GM13976 (cell line): ENCODE data around the gene ESF1.

Experiments used
- DNase-seq: peaks from one replicate; pipeline ENCODE4 v3.0.0; 2012; ENCODE audit warnings: low spot score
- in situ Hi-C: fragments of 300-500 bp; cut with MboI; formaldehyde crosslinking; loops from one replicate; pipeline ENCODE4 v1.12.0; 2022; ENCODE audit warnings: low sequenced_read_pairs, mixed read lengths, inconsistent platforms; ENCODE audit not compliant: unreplicated experiment
- TF ChIP-seq, protein P1 (sequence below): IDR thresholded peaks from 2 replicates; pipeline ENCODE4 v1.5.1; 2012; ENCODE audit warnings: borderline replicate concordance, mild to moderate bottlenecking; ENCODE audit not compliant: insufficient read depth; ENCODE audit errors: extremely low read depth, missing control alignments, control extremely low read depth

Gene ESF1

DNA sequence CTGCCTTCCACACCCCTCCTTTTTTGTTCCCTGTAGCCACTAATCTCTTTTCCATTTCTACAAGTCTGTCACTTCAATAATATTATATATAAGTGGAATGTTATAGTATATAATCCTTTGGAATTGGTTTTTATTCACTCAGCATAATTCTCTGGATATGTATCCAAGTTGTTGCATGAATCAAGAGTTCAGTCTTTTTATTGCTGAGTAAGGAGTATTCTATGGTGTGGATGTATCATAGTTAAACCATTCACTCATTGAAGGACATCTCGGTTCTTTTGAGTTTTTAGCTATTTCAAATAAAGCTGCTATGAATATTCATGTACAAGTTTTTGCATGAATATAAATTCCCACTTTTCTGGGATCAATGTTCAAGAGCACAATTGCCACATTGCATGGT lies 76.5 kb downstream of the ESF1 start:
- TF ChIP-seq, protein P1, sequence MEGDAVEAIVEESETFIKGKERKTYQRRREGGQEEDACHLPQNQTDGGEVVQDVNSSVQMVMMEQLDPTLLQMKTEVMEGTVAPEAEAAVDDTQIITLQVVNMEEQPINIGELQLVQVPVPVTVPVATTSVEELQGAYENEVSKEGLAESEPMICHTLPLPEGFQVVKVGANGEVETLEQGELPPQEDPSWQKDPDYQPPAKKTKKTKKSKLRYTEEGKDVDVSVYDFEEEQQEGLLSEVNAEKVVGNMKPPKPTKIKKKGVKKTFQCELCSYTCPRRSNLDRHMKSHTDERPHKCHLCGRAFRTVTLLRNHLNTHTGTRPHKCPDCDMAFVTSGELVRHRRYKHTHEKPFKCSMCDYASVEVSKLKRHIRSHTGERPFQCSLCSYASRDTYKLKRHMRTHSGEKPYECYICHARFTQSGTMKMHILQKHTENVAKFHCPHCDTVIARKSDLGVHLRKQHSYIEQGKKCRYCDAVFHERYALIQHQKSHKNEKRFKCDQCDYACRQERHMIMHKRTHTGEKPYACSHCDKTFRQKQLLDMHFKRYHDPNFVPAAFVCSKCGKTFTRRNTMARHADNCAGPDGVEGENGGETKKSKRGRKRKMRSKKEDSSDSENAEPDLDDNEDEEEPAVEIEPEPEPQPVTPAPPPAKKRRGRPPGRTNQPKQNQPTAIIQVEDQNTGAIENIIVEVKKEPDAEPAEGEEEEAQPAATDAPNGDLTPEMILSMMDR = no peak
- in situ Hi-C loops = no loop called here
- no peak for DNase-seq

DNA sequence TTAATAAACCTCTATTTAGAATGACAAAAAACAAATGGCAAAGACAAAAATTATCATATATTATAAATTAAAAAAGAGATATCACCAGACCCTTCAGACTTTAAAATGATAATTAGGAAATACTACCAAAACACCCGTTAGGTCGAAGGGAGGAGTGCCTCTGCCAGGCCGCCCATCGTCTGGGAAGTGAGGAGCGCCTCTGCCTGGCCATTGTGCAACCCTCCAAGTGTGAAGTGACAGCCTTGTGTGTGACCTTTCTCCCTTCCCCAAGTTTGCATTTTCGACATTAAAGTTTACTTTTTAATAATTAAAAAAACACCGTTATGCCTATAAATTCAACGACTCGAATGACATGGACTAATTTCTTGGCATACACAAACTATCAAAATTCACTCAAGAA lies 81.5 kb downstream of the ESF1 start:
- no peak for DNase-seq
- TF ChIP-seq, protein P1 = no peak
- in situ Hi-C loops = no loop called here

DNA sequence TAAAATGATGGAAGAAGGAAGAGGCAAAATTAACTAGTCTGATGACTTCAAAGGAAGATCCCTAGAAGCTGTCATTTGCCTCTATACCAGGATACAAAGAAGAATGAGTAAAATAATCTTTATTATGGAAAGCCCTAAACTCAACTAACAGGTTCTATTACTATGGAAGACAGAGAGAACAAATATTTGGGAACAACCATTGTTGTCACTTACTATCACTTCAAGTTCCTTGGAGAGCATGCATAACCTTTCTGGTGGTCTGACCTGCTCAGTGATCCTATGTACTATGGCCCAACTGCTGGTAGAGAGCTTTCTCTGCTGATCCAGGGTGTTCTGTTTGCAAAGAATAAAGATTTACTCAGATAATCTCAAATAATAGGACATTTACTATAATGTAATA lies 83.2 kb downstream of the ESF1 start:
- in situ Hi-C loops = no loop called here
- no peak for DNase-seq
- TF ChIP-seq, protein P1 = no peak

DNA sequence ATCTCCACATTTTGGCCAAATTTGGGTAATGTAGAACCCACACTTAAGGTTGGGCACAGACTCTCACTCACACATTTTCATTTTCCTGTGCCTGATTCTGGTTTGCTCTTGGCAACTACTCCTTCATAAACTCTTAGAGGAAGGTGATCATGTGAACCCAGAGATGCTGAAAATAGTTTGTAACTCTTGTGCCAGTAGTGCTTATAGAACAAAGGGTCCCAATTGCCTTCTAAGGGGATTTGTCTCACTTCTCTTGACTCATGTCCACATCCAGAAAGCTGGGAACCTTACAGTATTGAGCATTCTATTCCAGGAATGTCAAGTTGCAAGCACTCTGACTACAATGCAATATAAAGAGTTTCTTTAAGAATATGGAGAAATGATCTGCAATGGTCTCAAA lies 84.0 kb downstream of the ESF1 start:
- in situ Hi-C loops = no loop called here

DNA sequence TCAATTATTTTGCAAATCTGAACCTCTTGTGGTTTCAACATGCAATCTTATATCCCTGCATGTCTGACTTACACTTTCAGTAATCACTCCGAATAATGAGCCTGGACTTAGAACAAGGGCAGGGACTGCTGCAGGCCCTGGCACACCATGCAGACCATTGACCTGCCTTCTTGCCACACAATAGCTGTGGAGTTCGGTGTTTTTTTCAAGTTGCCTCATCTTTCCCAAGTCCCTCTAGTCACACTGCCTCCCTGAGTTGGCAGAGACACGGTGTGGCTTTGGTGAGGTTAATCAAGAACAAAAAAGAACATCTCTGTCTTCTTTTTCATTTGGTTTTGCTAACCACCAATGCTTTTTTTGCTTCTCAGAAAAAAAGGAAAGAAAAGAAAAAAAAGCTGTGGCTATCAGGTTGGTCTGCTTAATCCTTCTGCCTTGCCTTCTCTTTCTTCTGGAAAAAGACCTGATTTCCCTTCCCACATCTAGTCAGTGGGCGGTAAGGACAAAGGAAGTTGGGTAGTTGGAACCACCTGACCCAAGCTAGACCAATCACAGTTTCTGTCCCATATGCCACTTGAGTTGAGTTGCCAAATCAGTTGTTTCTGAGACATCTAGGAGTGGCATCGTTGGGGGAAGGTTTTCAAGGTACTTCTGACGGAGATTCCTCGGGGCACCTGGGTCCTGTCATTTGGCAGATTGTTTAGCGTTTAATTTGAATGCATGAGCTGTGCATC lies 90.1 kb downstream of the ESF1 start:
- TF ChIP-seq, protein P1 = no peak
- in situ Hi-C loops = no loop called here
- DNase-seq = no peak

More for the DNA sequence above, 84.0 kb downstream of the ESF1 start:
- no peak for DNase-seq
- TF ChIP-seq, protein P1 = no peak

DNA sequence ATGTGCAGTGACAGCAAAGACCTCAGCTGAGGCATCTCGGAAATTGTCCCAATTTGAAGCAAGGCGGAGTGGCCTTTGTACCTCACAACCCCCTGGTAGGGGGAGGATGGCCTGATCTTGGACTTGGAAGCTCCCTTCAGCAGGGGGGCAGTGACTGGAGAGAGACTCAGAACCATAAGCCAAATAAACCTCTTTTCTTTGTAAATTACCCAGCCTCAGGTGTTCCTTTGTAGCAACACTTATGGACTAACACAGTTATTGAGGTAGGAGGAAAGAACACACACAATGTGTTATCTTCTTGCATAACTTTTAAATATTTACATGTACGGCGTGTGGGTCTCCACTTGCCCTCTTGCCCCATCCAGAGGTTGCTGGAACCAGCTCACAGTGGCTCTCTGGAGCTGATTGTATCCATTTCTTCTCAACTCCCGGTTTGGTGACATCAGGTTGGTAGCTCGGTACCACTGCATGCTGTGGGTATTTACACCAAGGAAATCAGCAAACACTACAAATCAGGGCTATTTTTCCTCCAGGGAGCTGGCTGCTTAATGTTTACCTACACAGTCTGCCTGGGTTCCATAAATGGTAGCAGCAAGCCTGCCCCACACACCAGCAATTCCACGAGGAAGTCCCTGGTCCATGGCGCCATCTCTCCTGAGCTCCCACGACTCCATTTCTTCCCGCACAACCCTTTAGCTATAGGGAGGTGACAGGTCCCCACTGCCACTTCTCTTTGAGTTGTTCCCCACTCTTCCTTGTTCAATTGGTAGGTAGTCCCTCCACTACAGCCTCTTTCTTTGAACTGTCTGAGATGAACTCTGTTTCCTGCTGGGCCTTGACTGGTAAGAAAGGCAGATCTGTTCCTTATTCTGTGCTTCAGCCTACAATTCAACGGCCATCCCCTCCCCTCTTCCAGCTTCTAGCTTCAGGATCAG lies 91.7 kb downstream of the ESF1 start:
- DNase-seq = no peak
- TF ChIP-seq, protein P1 = no peak
- in situ Hi-C loops = no loop called here
